Midbrain (tissue), 1 donor: ENCODE data around the gene ARHGAP35.
"Not testable (repeated sequence)": the region's sequence is repeated elsewhere in the genome, so short reads cannot be mapped to it uniquely, and the experiment has no call there.

ENCODE experiments used
- DNase-seq: peaks from one replicate; lab custom pipeline; 2025; lab: John Stamatoyannopoulos, UW

ARHGAP35 gene

GRCh38 chr19:46871173-46871572 is 10.4 kb downstream of the ARHGAP35 start:
- not testable (repeated sequence) for DNase-seq

GRCh38 chr19:46872967-46873366 is 12.2 kb downstream of the ARHGAP35 start:
- DNase-seq, result no peak

GRCh38 chr19:46875234-46875633 is 14.4 kb downstream of the ARHGAP35 start:
- DNase-seq, result no peak

- no peak for DNase-seq
Observed at GRCh38 chr19:46875657-46876056, 14.9 kb downstream of the ARHGAP35 start.

- DNase-seq, result no peak
Observed at GRCh38 chr19:46878613-46879375, 18.0 kb downstream of the ARHGAP35 start.

GRCh38 chr19:46880431-46880830 is 19.6 kb downstream of the ARHGAP35 start:
- DNase-seq, result no peak

- no peak for DNase-seq
Observed at GRCh38 chr19:46881092-46881491, 20.3 kb downstream of the ARHGAP35 start.

GRCh38 chr19:46882034-46882433 is 21.2 kb downstream of the ARHGAP35 start:
- no peak for DNase-seq

GRCh38 chr19:46882751-46883150 is 22.0 kb downstream of the ARHGAP35 start:
- DNase-seq, result not testable (repeated sequence)

- no peak for DNase-seq
Observed at GRCh38 chr19:46885411-46885810, 24.6 kb downstream of the ARHGAP35 start.

GRCh38 chr19:46886546-46887239 is 25.9 kb downstream of the ARHGAP35 start:
- no peak for DNase-seq

- no peak for DNase-seq
Observed at GRCh38 chr19:46887240-46887782, 26.5 kb downstream of the ARHGAP35 start.

- DNase-seq, result no peak
Observed at GRCh38 chr19:46890423-46891170, 29.8 kb downstream of the ARHGAP35 start.

GRCh38 chr19:46892252-46893179 is 31.7 kb downstream of the ARHGAP35 start:
- no peak for DNase-seq

- no peak for DNase-seq
Observed at GRCh38 chr19:46896076-46896794, 35.4 kb downstream of the ARHGAP35 start.

- peak; percentile 63 for DNase-seq
Observed at GRCh38 chr19:46898731-46899130, 37.9 kb downstream of the ARHGAP35 start.

- DNase-seq, result no peak
Observed at GRCh38 chr19:46900341-46900740, 39.5 kb downstream of the ARHGAP35 start.

GRCh38 chr19:46901701-46902401 is 41.1 kb downstream of the ARHGAP35 start:
- DNase-seq, result no peak

GRCh38 chr19:46902402-46902766 is 41.6 kb downstream of the ARHGAP35 start:
- DNase-seq, result no peak

- DNase-seq, result no peak
Observed at GRCh38 chr19:46903458-46903857, 42.7 kb downstream of the ARHGAP35 start.
